GM18499 (cell line): ENCODE results near the gene STEEP1.
"Not testable (repeated sequence)": the region's sequence is repeated elsewhere in the genome, so short reads cannot be mapped to it uniquely, and the experiment has no call there.

ENCODE experiments used
- ATAC-seq: cut with Tn5 transposase; IDR thresholded peaks from one replicate; pipeline ENCODE4 v1.9.1; 2021; ENCODE audit warnings: moderate number of reproducible peaks; ENCODE audit not compliant: insufficient read depth, unreplicated experiment

STEEP1 gene

DNA sequence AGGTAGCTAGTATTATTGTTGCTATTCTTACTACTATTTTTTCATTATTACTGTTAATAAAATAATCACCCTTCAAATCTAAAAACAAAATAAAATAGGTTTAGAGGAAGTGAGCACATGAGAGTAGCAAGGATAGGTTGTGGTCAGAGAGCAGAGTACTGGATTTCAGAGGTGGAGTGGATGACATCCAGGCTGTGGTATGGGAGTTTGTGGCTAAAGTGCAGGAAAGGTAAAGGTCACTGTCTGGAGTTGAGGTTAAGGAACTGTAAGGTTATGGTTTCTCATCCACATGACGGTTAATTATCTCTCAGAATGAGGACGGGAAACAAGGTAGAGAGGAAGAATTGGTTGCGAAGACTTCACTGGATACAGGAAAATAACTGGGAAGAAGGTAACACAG, 27.7 kb downstream of the STEEP1 start:
- no peak for ATAC-seq

GRCh38 chrX:119529345-119530276, 35.6 kb downstream of the STEEP1 start:
- no peak for ATAC-seq

GRCh38 chrX:119523664-119524184, 41.5 kb downstream of the STEEP1 start:
- ATAC-seq: no peak

GRCh38 chrX:119521246-119521645, 44.0 kb downstream of the STEEP1 start:
- no peak for ATAC-seq

DNA sequence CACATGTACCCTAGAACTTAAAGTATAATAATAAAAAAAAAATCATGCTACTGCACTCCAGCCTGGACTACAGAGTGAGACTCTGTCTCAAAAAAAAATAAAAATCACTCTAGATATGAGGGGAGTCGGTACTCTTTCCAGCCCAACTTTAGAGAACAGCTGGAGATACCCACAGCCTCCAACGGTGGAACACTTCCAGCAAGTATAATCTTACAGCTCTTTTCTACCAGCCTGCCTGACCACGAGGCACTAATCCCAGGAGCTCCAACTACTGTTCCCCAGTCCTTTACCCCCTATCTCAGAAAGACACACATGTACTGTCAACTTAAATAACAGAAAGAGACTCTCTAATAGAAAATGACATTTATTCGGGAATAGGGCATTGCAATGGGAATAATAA, 46.8 kb downstream of the STEEP1 start:
- ATAC-seq: no peak

DNA sequence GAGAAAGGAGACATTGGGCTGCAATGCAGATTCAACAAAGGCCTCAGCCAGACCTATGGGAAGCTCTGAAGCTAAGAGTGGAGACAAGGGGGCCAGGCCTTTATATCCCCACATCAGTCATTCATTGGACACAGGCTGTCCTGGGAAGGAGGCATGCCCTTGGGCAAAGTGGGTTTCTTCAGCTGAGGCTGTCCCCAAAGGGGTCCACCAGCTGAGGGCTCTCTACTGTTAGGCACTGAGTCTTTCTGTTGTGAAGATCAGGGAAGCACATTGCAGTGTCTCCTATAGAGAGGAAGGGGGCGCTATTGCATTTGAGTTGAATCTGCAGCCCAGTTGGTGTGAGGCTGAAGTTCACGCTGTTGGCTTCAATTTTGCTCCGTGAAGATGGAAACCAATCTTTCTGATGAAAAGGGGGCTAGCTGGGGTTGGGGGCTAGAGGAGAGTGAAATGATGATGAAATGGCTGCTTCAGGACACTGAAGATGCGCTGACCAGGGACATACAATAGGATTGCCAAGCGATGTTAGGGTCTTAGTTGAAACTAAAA, 49.0 kb downstream of the STEEP1 start:
- ATAC-seq: no peak

DNA sequence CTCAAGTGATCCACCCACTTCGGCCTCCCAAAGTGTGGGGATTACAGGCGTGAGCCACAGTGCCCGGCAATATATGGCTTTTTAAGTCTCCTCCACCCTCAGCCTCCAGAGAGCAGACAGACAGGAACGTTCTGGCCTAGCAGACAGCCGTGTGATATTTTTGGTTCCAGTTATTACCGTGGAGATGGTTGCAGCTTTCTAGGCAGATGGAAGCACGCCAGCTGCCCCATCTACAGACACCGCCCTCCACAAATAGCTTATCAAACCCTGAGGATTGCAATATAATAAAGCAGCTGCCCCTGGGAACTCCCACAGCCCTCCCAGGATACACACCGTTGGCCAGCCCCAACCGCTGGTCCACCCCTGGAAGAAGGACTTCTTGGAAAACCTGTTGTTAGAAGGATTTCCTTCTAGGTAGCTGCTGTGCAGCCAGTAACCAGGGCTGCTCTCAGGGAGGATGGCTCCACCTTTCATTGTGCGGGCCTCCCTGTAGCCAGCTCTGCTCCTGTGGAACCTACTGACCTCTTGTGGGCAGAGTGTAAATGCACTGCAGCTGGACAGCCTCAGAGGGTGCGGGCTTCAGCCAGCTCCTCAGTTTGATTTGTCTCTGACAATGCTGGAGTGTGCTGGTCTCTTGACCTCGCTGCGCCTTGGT, 52.9 kb downstream of the STEEP1 start:
- no peak for ATAC-seq

- no peak for ATAC-seq
Measured at GRCh38 chrX:119507206-119507605, 58.0 kb downstream of the STEEP1 start.

GRCh38 chrX:119505945-119506344, 59.3 kb downstream of the STEEP1 start:
- no peak for ATAC-seq

GRCh38 chrX:119505145-119505544, 60.1 kb downstream of the STEEP1 start:
- ATAC-seq: not testable (repeated sequence)

GRCh38 chrX:119503484-119503861, 61.7 kb downstream of the STEEP1 start:
- no peak for ATAC-seq

GRCh38 chrX:119502727-119503483, 62.3 kb downstream of the STEEP1 start:
- no peak for ATAC-seq

GRCh38 chrX:119501511-119502148, 63.6 kb downstream of the STEEP1 start:
- no peak for ATAC-seq

GRCh38 chrX:119500061-119500800, 65.0 kb downstream of the STEEP1 start:
- ATAC-seq: no peak

GRCh38 chrX:119497185-119497584, 68.0 kb downstream of the STEEP1 start:
- no peak for ATAC-seq

DNA sequence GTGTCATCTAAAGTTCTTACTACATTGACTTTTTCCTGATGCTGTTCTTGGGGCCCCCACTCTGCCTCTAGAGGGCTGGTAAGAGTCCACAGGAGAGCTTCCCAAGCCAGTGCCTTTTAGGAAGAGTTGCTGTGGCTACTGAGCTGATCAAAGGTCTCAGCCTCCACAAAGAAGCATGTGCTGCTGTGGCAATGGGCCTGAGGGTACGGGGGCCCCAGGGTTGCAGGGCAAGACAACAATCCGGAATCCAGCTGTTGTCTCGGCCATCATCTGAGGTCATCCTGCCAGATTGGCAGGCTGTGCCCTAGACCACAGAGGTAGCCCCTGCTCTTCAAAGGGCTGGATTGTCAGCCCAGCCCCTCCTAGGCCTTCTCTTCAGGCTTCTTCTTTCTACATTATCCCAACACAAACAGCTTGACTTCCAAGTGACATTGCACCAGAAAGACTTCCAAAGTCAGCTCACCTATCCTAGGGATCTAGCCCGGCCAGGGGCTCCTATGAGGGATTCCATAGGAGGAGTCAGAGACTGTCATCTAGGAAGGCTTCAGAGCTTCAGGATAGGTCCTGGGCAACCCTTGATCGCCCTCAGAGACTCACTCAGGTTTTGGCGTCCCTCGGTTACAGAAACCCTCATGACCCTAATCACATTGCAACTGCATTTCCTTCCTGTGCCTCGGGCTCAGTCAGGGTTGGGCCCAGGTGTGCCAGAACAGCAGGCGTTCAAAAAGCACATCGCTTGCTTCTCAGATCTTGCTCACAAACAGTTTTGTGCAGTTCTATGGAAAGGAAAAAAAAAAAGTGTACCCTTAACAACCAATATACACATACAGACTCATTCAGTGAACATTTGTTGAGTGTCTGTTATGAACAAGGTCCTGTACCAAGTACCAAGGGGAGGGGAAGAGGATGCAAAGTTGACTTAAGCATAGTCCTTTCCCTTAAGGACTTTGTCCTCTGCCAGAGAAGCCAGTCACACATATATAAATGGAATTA, 69.2 kb downstream of the STEEP1 start:
- ATAC-seq: no peak

GRCh38 chrX:119493851-119494495, 71.2 kb downstream of the STEEP1 start:
- not testable (repeated sequence) for ATAC-seq

DNA sequence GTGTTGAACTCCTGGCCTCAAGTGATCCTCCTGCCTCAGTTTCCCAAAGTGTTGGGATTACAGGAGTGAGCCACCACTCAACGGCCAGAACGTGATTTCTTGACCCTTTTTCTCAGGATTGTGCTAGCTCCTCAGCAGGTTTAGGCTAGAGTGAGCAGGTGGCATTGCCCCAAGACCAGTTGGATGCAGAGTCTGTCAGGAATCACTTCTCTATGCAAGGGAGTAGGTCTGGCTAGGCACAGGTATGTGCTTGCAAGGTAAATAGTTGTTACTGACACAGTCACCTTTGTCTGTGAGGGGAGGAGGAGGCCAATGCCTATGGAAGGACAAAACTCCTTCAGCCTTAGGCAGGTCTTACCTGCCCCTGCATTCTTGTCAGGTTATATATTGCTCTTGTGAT, 72.7 kb downstream of the STEEP1 start:
- ATAC-seq: no peak
